22Rv1 (cell line): Measurements from ENCODE around the gene AKR1E2.

ENCODE experiments used
- ZFX ChIP-seq: fragments of 450-650 bp; IDR thresholded peaks from 2 replicates; pipeline ENCODE4 v1.6.1; 2017; ENCODE audit warnings: antibody characterized with exemption, borderline replicate concordance
- TF ChIP-seq, protein P1 (sequence below): fragments of 450-650 bp; IDR thresholded peaks from 2 replicates; pipeline ENCODE4 v1.5.1; 2017; ENCODE audit warnings: mild to moderate bottlenecking

DNA sequence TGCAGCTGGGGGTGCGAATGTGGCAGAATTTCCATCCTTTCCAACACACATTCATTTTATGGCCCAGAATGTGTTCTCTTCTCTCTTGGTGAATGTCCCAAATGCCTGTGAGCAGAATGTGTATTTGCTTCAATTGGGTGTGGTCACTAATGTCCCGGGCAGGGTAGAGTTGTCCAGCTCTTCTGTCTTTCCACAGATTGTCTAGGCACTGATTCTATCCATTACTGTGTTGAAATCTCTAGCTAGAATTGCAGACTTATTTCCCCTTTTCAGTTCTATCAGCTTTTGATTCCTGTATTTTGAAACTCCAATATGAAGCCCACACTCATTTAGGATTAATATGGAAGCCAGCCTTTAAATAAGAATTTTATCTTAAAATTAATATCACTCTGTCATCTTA lies 14.0 kb upstream of the AKR1E2 start:
- TF ChIP-seq, protein P1, sequence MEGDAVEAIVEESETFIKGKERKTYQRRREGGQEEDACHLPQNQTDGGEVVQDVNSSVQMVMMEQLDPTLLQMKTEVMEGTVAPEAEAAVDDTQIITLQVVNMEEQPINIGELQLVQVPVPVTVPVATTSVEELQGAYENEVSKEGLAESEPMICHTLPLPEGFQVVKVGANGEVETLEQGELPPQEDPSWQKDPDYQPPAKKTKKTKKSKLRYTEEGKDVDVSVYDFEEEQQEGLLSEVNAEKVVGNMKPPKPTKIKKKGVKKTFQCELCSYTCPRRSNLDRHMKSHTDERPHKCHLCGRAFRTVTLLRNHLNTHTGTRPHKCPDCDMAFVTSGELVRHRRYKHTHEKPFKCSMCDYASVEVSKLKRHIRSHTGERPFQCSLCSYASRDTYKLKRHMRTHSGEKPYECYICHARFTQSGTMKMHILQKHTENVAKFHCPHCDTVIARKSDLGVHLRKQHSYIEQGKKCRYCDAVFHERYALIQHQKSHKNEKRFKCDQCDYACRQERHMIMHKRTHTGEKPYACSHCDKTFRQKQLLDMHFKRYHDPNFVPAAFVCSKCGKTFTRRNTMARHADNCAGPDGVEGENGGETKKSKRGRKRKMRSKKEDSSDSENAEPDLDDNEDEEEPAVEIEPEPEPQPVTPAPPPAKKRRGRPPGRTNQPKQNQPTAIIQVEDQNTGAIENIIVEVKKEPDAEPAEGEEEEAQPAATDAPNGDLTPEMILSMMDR, result no peak
- no peak for TF ChIP-seq ZFX
